ENCODE results near the gene GREM2.

DNA sequence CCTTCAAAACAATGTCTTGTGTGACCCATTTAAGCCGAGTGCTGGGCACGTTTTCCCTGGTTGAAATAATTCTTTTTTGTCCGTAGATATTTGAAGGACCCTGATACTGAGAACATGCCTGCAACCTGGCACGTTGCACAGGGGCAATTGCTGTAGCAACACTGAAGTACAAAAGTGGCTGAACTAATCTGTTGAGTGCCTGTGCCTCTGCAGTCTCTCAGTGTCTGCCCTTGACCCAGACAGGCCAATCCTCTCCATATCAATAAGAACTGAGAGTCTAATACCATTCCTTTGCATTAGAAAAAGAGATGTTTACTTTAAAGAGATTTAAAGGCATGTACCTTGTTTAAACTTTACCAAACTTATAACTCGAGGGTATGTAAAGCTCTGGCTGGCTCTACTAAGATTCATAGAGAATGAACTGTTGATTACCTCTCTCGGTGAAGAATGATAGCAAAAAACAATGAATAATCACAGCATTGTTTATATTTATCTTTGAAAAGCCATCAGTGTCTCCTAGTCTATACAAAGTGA lies 2.4 kb downstream of the GREM2 start:
- no peak for TF ChIP-seq TAF1 (IDR thresholded peaks at IDR 0.05; ENCODE audit: low read depth)
- no peak for TF ChIP-seq EP300 (IDR thresholded peaks at IDR 0.05; ENCODE audit: borderline replicate concordance)
- TF ChIP-seq RAD21 (IDR thresholded peaks at IDR 0.05; ENCODE audit: low read depth) = no peak
- TF ChIP-seq TCF12 (IDR thresholded peaks at IDR 0.05; ENCODE audit: low read depth) = no peak
- no peak for TF ChIP-seq YY1 (IDR thresholded peaks at IDR 0.05; ENCODE audit: low read depth)
- no peak for TF ChIP-seq CREB1 (IDR thresholded peaks at IDR 0.05; ENCODE audit: low read depth)
- TF ChIP-seq FOXM1 (IDR thresholded peaks at IDR 0.05; ENCODE audit: borderline replicate concordance, low read depth) = no peak
- TF ChIP-seq, protein P1, sequence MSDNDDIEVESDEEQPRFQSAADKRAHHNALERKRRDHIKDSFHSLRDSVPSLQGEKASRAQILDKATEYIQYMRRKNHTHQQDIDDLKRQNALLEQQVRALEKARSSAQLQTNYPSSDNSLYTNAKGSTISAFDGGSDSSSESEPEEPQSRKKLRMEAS (IDR thresholded peaks at IDR 0.05) = no peak
- TF ChIP-seq ZBTB7A (IDR thresholded peaks at IDR 0.05; ENCODE audit: low read depth) = no peak
- no peak for TF ChIP-seq TEAD4 (IDR thresholded peaks at IDR 0.05)
- TF ChIP-seq, protein P2, sequence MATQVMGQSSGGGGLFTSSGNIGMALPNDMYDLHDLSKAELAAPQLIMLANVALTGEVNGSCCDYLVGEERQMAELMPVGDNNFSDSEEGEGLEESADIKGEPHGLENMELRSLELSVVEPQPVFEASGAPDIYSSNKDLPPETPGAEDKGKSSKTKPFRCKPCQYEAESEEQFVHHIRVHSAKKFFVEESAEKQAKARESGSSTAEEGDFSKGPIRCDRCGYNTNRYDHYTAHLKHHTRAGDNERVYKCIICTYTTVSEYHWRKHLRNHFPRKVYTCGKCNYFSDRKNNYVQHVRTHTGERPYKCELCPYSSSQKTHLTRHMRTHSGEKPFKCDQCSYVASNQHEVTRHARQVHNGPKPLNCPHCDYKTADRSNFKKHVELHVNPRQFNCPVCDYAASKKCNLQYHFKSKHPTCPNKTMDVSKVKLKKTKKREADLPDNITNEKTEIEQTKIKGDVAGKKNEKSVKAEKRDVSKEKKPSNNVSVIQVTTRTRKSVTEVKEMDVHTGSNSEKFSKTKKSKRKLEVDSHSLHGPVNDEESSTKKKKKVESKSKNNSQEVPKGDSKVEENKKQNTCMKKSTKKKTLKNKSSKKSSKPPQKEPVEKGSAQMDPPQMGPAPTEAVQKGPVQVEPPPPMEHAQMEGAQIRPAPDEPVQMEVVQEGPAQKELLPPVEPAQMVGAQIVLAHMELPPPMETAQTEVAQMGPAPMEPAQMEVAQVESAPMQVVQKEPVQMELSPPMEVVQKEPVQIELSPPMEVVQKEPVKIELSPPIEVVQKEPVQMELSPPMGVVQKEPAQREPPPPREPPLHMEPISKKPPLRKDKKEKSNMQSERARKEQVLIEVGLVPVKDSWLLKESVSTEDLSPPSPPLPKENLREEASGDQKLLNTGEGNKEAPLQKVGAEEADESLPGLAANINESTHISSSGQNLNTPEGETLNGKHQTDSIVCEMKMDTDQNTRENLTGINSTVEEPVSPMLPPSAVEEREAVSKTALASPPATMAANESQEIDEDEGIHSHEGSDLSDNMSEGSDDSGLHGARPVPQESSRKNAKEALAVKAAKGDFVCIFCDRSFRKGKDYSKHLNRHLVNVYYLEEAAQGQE (IDR thresholded peaks at IDR 0.05; ENCODE audit: low read depth) = no peak
- no peak for TF ChIP-seq CEBPB (IDR thresholded peaks at IDR 0.05)
